ENCODE data around the gene QRSL1. TPM values are rescaled to one million over a fixed set of nuclear protein-coding genes. Genes with fewer than 3 reads are reported as not detected.

The QRSL1 gene
- total RNA-seq, 1 donor from 2014 or later: 6.1 TPM

GRCh38 chr6:106631346-106631745, 2.0 kb downstream of the QRSL1 start:
- Histone ChIP-seq H3K27me3 (no peaks in the 10 kb centered on the region), H3K4me1 (peaks cover 24% of the 10 kb centered on the region), H3K4me3 (no peak overlapping the region), H3K9me3 (no peaks in the 10 kb centered on the region), H3K36me3 (no peaks in the 10 kb centered on the region), H3K27ac (no peak overlapping the region)
- TF ChIP-seq POLR2AphosphoS5 (IDR thresholded peaks at IDR 0.05; ENCODE audit: insufficient read depth in 1 of 2, low read depth in 1 of 2): no peak
- no peak for TF ChIP-seq CTCF (IDR thresholded peaks at IDR 0.05)
- TF ChIP-seq POLR2A (IDR thresholded peaks at IDR 0.05): no peak
- no peak for DNase-seq (ENCODE audit: extremely low spot score in 2 of 2)
- intact Hi-C loops (cut with DNase I): no loop called here

- intact Hi-C loops (cut with DNase I): no loop called here
- Histone ChIP-seq H3K4me1 (peaks cover 13% of the 10 kb centered on the region), H3K36me3 (no peaks in the 10 kb centered on the region), H3K27me3 (no peaks in the 10 kb centered on the region), H3K9me3 (no peaks in the 10 kb centered on the region), H3K4me3 (no peak overlapping the region), H3K27ac (no peak overlapping the region)
- TF ChIP-seq CTCF (IDR thresholded peaks at IDR 0.05) (no peak), POLR2AphosphoS5 (IDR thresholded peaks at IDR 0.05; ENCODE audit: insufficient read depth in 1 of 2, low read depth in 1 of 2) (no peak), POLR2A (IDR thresholded peaks at IDR 0.05) (no peak)
- no peak for DNase-seq (ENCODE audit: extremely low spot score in 2 of 2)
Observed at GRCh38 chr6:106634565-106634964, 5.2 kb downstream of the QRSL1 start.

GRCh38 chr6:106637051-106637716, 7.8 kb downstream of the QRSL1 start:
- DNase-seq (ENCODE audit: extremely low spot score in 2 of 2): no peak
- no peak for TF ChIP-seq POLR2A (IDR thresholded peaks at IDR 0.05)
- no peak for TF ChIP-seq CTCF (IDR thresholded peaks at IDR 0.05)
- TF ChIP-seq POLR2AphosphoS5 (IDR thresholded peaks at IDR 0.05; ENCODE audit: insufficient read depth in 1 of 2, low read depth in 1 of 2): no peak
- Histone ChIP-seq H3K4me3 (no peak overlapping the region), H3K27ac (no peak overlapping the region), H3K4me1 (no peaks in the 10 kb centered on the region), H3K36me3 (peaks cover 0 to 3% of the 10 kb centered on the region in 2 donors), H3K9me3 (no peaks in the 10 kb centered on the region), H3K27me3 (no peaks in the 10 kb centered on the region)
- intact Hi-C loops (cut with DNase I): no loop called here

GRCh38 chr6:106637717-106638341, 8.5 kb downstream of the QRSL1 start:
- Histone ChIP-seq H3K9me3 (no peaks in the 10 kb centered on the region), H3K36me3 (peaks cover 0 to 9% of the 10 kb centered on the region in 2 donors), H3K27me3 (no peaks in the 10 kb centered on the region), H3K4me3 (no peak overlapping the region), H3K4me1 (no peaks in the 10 kb centered on the region), H3K27ac (no peak overlapping the region)
- intact Hi-C loops (cut with DNase I): no loop called here
- TF ChIP-seq POLR2A (IDR thresholded peaks at IDR 0.05) (no peak), CTCF (IDR thresholded peaks at IDR 0.05) (no peak), POLR2AphosphoS5 (IDR thresholded peaks at IDR 0.05; ENCODE audit: insufficient read depth in 1 of 2, low read depth in 1 of 2) (no peak)
- no peak for DNase-seq (ENCODE audit: extremely low spot score in 2 of 2)

GRCh38 chr6:106639812-106640211, 10.4 kb downstream of the QRSL1 start:
- no peak for DNase-seq (ENCODE audit: extremely low spot score in 2 of 2)
- TF ChIP-seq CTCF (IDR thresholded peaks at IDR 0.05) (no peak), POLR2A (IDR thresholded peaks at IDR 0.05) (no peak), POLR2AphosphoS5 (IDR thresholded peaks at IDR 0.05; ENCODE audit: insufficient read depth in 1 of 2, low read depth in 1 of 2) (no peak)
- no peaks in the 10 kb centered on the region for H3K4me1 ChIP-seq
- intact Hi-C loops (cut with DNase I): loop anchor here (10.0 kb wide), 1 partner anchor 1785 kb away; the partner anchor contains the start of gene HACE1
- H3K36me3 ChIP-seq: peaks cover 0 to 26% of the 10 kb centered on the region in 2 donors
- H3K27me3 ChIP-seq: no peaks in the 10 kb centered on the region
- H3K9me3 ChIP-seq: no peaks in the 10 kb centered on the region
- no peak overlapping the region for H3K27ac ChIP-seq
- H3K4me3 ChIP-seq: no peak overlapping the region
